GM18909 (cell line): ENCODE measurements around the gene NEK6.

ENCODE experiments used
- ATAC-seq: cut with Tn5 transposase; IDR thresholded peaks from one replicate; pipeline ENCODE4 v1.9.1; 2021; ENCODE audit warnings: mild to moderate bottlenecking; ENCODE audit not compliant: unreplicated experiment, poor library complexity

NEK6 gene

DNA sequence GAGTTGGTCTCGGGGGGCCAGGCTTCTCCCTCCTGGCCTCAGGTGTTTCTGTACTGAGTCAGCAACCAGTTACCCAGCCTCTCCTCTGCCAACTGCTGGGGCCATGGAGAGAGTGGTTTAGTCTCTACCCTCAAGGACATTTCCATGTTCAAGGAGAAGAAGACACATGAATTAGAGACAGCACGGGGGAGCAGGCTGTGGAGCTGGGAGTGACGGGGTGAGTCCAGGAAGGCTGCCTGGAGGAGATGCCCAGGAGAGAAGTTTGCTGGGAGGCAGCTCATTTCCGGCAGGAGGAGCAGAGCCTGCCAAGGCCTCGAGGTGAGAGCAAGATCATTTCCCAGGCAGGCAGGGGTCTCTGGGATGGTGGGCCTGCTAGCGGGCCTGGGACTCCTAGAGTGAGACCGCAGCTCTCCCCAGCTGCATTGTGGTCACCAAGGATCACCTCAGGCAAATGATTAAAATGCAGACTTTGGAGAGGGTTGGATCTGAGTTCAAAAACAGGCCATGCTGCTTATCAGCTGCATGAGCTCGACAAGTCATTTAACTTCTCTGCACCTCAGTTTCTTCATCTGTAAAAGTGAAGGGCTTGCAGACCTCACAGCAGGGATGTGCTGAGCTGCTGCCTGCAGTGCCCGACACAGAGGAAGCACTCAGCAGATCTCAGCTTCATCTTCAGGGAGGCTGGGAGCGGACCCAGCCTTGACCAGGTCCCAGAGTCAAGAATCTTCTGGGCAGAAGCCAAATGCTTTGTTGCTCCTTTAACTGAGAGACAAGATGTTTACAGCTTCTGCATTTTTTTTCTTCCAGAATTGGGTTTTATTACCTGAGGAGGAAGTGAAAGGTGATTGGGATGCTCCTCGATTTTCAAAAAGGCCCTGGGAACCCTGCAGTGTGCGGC, 35.2 kb downstream of the NEK6 start:
- ATAC-seq: no peak

DNA sequence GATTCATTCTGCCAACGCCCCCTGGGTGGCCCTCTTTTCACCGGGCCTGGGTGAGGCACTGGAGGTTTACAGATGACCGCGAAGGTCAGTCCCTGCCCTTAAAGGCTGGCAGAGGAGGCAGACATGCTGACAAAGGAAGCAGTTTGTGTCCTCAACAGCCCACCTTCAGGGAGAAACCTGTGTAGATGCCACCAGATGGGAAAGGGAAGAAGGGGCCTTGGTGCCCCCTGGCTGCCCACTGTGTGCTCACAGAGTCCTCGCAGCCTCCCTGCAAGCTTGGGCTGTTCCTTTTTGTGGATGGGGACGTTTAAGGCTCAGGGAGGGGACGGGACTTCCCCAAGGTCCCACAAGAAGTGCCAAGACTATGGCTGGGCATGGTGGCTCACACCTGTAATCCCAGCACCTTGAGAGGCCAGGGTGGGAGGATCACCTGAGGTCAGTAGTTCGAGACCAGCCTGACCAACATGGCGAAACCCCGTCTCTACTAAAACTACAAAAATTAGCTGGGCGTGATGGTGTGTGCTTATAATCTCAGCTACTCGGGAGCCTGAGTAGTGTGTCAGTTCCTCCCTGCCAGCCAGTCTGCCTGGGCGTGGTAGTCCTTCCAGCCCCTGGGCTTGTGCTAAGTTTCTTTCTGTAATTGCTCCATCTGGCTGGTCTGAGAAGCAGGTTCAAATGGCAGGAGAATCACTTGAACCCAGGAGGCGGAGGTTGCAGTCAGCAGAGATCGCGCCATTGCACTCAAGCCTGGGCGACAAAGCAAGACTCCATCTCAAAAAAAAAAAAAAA, 36.2 kb downstream of the NEK6 start:
- ATAC-seq: no peak

DNA sequence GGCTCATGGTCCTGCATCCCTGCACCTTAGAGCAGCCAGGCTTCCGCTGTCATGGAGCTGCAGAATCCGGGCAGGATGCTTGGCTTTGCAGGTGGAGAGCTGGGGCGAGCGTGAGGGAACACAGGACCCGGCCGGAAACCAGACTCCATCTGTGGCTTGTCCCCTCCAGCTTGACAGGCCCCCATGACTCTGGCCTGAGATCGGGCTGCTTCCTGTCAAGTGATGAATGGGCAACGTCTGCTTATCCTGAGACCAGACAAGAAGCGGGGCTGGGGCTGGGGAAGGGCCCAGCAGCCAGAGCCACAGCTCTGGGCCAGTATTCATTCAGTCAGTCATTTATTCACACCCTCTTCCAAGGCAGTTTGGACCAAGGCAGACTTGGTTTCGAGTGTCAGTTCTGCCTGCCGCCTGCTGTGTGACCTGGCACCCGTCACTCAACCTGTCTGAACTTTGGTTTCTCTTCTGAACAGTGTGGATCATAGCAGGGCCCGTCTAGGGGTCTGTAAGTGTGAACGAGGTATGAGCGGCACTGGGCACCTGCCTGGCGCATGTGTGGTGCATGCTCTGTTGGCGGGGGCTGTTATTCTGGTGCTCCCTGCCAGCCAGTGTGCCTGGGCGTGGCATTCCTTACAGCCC, 37.5 kb downstream of the NEK6 start:
- peak; percentile 26 for ATAC-seq

DNA sequence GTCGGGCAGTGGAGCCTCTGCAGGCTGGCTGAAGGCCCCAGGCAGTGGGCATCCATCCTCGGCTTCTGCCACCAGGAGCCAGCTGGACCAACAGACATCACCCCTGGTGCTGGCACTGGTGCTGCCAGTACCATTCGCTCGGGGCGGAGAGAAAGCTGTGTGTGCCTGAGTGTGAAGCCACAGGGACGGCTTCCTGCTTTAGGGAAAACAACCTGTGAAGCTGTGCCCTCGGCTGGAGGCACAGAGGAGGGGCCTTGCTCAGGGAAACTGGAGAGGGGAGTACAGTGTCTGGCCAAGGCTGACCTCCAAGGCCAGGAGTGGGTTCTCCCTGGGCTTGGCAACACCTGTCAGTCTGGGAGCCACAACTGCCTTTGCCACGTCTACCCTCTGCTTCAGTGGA, 38.3 kb downstream of the NEK6 start:
- no peak for ATAC-seq

DNA sequence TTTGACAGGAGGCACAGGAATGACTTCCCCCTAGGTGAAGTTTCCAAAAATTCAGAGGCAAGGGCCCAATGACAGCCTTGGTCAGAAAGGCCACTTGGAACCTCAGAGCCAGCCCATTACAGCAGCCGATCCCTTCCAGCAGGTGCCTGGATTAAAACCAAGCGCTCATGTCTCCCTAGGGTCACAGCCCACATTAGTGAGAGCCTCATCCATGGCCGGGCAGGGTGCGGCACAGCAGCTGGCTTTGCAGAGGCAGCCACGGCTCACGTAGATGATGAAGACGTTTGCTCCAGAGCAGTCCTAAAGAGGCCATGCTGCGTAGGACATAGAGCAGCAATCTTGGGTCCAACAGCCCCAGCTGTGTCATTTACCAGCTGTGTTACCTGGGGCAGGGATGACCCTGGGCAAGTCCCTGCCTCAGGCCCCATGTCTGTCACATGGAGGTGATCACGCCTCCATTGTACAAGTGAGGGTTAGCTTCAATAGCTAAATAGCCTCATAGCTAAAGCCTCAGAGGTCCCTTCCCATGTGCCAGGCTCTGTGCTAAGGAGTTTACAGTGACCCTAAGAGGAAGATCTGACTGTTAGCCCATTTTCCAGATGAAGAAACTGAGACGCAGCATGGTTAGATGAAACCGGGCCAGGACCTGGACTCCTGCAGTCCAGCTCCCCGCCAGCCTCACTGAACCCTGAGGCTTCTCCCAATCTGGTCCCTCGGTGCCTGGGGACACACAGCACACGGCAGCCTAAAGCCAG, 39.2 kb downstream of the NEK6 start:
- no peak for ATAC-seq

DNA sequence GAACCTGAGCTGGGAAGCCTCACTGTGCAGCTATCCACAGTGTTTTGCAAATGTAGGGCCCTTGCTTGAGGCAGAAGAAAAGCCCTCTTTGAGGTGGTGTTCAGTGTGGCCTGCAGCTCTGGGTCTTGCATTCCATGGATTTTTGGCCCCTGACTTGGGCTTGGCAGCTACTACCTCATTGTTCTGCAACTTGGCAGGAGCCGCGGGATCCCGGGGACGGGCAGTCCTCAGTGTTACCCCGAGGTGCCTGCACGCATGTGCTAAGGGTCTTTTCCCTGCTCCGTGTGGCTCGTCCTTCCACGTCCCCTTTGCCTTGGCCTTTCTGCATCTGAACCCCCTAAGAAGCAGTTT, 39.8 kb downstream of the NEK6 start:
- no peak for ATAC-seq

DNA sequence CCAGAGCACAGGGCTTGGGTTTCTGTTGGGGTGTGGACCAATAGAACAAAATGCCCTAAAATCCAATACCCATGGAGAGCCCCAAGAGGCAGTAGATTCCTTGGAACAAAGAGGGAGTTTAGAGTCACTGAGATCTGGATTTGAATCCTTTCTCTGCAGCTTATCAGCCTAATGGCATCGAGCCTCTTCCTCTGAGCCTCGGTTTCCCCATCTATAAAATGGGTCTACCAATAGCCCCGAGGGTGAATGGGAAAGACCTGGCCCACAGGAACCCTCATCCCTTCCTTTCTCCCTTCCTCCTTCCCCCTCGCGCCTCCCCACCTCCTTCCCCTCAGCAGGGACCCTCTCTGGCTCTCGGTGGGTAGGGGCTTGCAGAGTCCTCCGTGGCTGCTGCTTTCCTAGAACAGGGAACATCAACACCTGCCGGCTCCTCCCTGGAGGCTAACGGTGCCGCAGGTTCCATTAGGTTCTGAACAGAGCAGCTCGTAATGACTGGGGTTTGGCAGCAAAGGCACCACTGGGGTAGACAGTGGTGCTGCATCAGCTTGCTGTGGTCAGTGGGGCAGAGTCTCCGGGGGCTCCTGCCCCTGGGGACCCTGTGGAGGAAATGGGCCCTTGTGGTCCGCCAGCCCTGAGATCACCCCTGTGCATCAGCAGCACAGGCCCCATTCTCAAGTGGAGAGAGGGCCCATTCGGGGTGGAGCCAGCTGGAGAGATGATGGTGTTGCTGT, 40.3 kb downstream of the NEK6 start:
- ATAC-seq: no peak

DNA sequence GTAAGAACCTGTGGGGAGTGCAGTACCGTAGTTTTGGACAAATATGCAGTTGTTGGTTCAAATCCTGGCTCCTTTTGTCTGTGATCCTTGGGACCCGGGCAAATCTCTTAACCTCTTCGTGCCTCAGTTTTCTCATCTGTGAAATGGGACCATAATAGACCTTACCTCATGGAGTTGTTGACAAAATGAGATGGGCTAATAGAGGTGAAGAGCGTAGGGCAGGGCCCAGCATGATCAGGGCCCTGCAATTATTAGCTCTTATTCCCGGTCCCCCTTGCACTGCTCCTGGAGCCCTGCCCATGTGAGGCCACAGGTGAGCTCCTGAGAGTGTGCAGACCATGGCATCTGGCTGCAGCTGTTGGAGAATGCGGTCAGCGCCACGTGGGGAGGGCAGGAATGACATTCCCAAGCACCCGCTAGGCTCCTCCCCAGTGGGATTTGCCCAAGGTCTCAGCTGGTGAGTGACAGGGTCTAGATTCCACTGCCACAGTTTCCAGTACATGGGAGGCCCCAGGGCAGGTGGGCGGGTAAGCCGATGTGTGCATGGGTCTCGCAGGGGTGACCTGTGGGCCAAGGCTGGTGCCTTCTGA, 41.0 kb downstream of the NEK6 start:
- no peak for ATAC-seq

DNA sequence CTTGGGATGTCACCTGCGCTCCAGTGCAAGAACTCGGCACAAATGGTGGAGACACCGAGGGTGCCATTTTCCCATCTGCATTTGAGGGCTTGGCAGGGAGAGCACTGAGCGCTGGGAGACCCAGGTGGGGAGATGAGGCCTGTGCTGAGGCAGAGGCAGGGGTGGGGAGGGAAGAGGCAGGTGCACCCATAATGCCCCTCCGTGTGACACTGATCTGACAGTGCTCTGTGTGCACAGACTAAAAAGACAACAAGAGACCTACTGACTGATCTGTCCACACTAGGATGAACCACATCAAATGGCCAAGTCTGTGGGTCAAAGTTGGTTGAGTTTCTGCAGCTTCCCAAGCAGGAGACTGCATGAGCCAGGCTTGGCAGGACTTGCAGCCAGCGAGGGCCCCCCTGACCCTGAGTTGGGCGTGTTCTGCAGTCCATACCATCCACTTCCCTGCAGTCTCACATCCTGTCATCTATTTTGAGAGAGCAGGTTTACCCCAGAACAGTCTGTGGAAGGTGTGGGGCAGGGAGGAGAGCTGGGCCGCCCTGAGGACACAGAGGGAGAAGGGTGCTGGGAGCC, 41.9 kb downstream of the NEK6 start:
- ATAC-seq: no peak

DNA sequence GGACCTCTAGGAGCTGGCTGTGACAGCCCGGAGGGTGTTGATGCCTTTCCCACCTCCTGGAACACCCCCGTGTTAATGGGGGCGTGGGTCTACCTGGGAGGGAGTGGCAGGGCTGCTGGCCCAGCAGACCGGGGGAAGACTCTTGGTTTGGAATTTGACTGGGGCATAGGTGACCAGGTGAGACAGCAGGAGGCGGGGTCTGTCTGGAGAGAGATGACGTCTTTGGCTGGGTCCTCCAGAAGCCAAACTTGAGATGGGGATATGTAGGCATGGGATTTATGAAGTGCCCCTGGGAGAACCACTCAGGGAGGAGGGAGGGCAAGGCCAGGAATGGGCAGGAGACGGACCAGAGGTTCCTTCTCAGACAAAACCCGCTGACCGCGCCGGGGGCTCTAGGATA, 42.6 kb downstream of the NEK6 start:
- ATAC-seq: no peak

DNA sequence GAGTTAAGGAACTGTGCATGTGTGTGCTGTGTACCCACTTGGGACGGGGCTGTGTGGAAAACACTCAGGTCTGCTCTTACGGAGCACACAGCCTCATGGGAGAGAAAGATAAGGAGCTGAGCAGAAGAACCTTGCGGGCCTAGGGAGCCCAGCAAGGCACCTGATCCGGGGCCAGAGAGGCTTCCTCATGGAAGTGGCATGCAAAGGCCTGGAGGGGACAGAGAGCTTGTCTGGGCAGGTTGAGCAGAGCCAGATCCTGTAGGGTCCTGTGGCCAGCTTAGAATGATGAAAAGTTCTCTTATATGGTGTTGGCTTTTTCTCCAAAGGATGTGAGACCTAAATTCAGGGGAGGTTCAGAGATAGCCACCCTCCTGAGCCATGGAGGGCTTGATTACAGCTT, 45.2 kb downstream of the NEK6 start:
- no peak for ATAC-seq

DNA sequence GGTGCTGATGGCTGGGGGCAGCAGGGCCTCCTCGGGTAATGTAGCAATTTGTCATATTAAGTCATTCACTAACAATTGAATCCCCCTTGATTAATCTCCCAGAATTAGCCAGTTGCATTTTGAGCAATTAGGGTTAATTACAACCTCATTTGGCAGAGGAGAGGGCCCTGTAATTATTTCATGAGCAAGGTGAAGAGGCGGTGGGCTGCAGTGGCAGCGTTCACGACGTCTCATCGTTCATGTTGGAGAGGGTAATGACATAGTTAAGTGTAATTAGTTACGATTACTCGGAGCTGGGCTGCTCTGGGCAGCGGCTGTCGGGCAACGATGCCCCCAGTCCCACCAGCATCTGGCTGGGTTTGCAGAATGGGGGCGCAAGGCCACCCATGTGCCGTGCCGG, 46.0 kb downstream of the NEK6 start:
- no peak for ATAC-seq

DNA sequence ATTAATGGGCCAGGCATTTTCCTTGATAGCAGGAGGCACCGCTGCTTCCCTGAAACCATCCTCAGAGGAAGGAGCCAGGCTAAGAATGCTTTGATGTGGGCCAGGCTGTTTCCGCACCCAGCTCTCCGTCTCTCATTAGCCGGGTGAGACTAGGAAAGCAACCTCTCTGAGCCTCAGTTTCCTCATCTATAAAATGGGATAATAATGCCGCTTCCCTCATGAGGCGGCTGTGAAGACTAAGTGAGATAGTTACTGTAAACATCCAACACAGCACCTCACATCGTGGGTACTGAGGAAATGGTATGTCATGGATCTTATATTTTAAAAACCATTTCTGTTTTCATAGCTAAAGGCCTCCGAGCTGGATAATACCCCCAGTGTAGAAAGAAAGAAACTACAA, 46.5 kb downstream of the NEK6 start:
- no peak for ATAC-seq

DNA sequence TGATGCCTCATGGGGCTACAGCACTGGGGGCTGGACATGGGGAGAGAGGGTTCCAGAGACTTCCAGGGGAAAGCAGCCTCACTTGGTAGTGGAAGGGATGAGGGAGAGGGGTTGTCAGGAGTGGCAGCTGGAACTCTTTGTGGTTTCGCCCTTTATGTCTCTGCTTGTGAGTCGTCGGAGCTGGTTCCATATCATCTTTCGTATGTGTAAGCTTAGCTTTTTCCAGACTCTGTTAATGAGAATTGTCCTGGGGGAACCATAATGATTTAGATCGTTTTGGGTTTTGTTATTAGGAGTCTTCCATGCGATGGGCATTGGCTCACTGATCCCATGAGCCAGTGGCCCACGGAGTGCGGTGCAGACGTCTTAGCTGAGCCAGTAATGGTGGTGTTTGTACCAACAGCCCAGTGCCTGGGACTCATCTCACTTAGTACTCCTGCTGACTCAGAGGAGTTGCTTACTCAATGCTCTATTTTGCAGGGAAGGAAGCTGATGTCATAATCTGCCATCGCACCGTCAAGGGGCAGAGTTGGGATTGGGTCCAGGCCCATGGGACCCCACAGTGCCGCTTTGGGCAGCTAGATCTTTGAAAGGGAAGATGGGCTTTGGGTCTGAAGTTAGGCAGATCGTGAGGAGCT, 48.5 kb downstream of the NEK6 start:
- no peak for ATAC-seq

DNA sequence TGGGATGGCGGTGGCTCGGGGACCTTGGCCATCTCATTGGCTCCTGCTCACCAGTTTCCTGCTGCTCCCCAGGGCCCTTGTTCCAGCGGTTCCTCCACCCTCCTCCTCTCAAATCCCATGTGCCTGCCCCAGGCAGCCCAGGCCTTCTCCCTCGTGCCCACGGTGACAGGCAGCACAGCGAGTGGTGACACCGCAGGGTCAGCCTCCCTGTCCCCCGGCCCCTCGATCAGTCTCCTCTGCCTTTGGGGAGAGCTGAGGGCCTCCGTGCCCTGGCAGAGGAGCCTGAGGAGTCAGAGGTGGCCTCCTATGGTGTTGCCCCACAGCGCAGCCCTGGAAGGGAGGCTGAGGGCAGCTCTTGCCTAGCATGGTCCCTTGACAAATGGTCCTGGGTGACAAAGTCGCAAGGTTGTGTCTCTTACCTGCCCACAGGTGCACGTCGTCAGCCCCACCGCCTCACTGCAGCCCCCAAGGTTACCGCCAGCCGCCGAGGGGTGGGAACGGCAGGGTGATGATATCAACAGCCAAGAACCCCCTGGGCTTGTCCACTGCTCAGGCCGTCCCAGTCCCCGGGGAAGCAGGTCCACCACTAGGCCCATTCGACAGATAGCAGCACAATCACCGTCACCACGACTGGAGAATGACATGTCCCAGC, 49.8 kb downstream of the NEK6 start:
- no peak for ATAC-seq

DNA sequence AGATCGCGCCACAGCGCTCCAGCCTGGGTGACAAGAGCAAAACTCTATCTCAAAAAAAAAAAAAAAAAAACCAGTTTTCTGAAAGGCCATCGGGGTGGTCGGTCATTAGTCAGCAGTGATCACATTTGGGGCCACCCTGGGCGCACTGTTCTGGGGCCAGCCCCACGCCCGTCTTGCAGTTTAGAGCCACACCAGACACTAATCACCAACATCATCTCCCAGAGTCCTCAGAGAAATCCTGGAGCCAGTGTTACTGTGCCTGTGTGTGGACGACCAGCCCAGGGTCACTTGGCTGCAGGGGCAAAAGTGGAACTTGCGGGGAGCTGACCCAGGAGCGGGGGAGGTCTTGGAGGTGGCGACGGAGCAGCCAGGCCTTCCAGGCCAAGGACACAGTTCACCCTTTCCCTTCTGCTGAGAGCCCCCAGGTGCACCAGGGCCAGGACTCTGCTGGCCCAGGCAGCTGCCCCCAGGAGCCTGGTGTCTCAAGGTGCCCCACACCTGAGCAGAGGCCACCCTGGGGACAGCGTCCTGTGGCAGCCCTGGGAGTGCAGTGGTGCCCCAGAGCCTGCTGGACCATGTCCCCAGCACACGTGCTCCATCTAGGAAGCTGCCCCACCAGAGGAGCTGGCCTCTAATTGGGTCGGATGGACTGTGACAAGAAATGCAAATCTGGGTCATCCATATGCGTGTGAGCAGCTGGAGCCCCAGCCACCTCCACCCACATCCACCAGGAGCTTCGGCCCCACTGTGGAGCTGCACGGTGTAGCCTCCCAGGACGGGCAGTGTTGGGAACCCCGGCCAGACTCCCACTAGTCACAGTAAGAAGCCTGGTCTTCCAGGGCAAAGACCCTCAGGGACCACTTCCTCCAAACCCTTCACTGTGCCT, 51.1 kb downstream of the NEK6 start:
- ATAC-seq: no peak

DNA sequence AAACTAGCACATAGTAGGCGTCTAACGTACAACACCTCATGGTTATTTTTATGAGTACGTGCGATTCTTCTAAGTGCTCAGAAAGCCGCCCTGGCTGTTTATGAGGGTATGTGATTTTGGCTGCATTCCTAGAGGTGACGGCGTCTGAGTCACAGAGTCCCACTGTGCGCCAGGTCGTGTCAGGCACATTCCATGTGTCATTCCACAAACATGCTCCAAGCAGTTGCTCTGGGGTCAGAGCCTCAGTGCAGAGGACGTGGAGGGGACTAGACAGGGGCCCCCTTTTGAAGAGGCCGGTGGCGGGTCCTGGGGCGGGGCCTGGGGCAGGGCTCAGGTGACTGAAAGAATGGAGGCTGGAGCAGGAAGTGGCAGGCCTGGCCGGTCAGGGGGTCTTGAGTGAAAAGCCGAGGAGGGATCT, 51.9 kb downstream of the NEK6 start:
- ATAC-seq: no peak
